HL-60 (cell line): ENCODE results near the gene GPR62.

Experiments used
- DNase-seq, 2 experiments: peaks; one replicate each; pipeline ENCODE4 v3.0.0-alpha.2; 2010 to 2020; ENCODE audit warnings: low read depth in 1 of 2, low spot score in 1 of 2
- H3K27ac ChIP-seq: fragments of 250-450 bp; sonication (Bioruptor Pico); replicated peaks from 2 replicates; pipeline ENCODE4 v1.5.1; 2020; ENCODE audit warnings: mild to moderate bottlenecking, moderate library complexity
- H3K27me3 ChIP-seq: fragments of 250-450 bp; sonication (Bioruptor Pico); 2 replicates; pipeline ENCODE4 v1.5.1; 2021; ENCODE audit warnings: mild to moderate bottlenecking, moderate library complexity; ENCODE audit not compliant: insufficient read depth, poor library complexity, severe bottlenecking
- H3K4me3 ChIP-seq: replicated peaks from 2 replicates; pipeline ENCODE4 v1.5.1; 2011; ENCODE audit warnings: mild to moderate bottlenecking, control low read depth, low read length; ENCODE audit not compliant: insufficient read depth
- CTCF ChIP-seq: IDR thresholded peaks from one replicate; pipeline ENCODE4 v1.5.1; 2011; ENCODE audit warnings: low read length, control low read depth, inconsistent platforms; ENCODE audit not compliant: insufficient read depth
- GABPA ChIP-seq: IDR thresholded peaks from 2 replicates; pipeline ENCODE4 v1.6.1; 2012; ENCODE audit warnings: low read depth
- POLR2AphosphoS5 ChIP-seq: IDR thresholded peaks from 2 replicates; pipeline ENCODE4 v1.6.1; 2012; ENCODE audit warnings: low read depth
- SPI1 ChIP-seq: IDR thresholded peaks from 2 replicates; pipeline ENCODE4 v1.6.1; 2012; ENCODE audit warnings: low read depth, mild to moderate bottlenecking, borderline replicate concordance
- TF ChIP-seq, protein P1 (sequence below): IDR thresholded peaks from 2 replicates; pipeline ENCODE4 v1.6.1; 2012; ENCODE audit warnings: low read depth; ENCODE audit not compliant: insufficient replicate concordance

GPR62 gene

GRCh38 chr3:51975852-51976549, 20.8 kb downstream of the GPR62 start:
- Histone ChIP-seq H3K27me3 (no peaks in the 10 kb centered on the region), H3K27ac (no peak overlapping the region), H3K4me3 (no peak overlapping the region)
- TF ChIP-seq GABPA (no peak), SPI1 (peak; percentile 37; the same call in 1 of the 2 replicates)
- peak in 1 of 2 experiments; percentile 46 for DNase-seq

- no peaks in the 10 kb centered on the region for H3K27me3 ChIP-seq
- H3K4me3 ChIP-seq: no peak overlapping the region
- no peak for DNase-seq
- TF ChIP-seq CTCF: no peak
- TF ChIP-seq POLR2AphosphoS5: no peak
- TF ChIP-seq GABPA: no peak
- TF ChIP-seq SPI1: no peak
- TF ChIP-seq, protein P1, sequence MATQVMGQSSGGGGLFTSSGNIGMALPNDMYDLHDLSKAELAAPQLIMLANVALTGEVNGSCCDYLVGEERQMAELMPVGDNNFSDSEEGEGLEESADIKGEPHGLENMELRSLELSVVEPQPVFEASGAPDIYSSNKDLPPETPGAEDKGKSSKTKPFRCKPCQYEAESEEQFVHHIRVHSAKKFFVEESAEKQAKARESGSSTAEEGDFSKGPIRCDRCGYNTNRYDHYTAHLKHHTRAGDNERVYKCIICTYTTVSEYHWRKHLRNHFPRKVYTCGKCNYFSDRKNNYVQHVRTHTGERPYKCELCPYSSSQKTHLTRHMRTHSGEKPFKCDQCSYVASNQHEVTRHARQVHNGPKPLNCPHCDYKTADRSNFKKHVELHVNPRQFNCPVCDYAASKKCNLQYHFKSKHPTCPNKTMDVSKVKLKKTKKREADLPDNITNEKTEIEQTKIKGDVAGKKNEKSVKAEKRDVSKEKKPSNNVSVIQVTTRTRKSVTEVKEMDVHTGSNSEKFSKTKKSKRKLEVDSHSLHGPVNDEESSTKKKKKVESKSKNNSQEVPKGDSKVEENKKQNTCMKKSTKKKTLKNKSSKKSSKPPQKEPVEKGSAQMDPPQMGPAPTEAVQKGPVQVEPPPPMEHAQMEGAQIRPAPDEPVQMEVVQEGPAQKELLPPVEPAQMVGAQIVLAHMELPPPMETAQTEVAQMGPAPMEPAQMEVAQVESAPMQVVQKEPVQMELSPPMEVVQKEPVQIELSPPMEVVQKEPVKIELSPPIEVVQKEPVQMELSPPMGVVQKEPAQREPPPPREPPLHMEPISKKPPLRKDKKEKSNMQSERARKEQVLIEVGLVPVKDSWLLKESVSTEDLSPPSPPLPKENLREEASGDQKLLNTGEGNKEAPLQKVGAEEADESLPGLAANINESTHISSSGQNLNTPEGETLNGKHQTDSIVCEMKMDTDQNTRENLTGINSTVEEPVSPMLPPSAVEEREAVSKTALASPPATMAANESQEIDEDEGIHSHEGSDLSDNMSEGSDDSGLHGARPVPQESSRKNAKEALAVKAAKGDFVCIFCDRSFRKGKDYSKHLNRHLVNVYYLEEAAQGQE: no peak
- H3K27ac ChIP-seq: no peak overlapping the region
Measured at GRCh38 chr3:51977446-51978142, 22.4 kb downstream of the GPR62 start.

- DNase-seq: no peak
- H3K4me3 ChIP-seq: no peak overlapping the region
- TF ChIP-seq GABPA (no peak), POLR2AphosphoS5 (no peak), CTCF (no peak), SPI1 (no peak)
- TF ChIP-seq, protein P1: no peak
- no peak overlapping the region for H3K27ac ChIP-seq
- no peaks in the 10 kb centered on the region for H3K27me3 ChIP-seq
Measured at GRCh38 chr3:51978143-51978502, 22.9 kb downstream of the GPR62 start.

GRCh38 chr3:51980253-51980652, 25.1 kb downstream of the GPR62 start:
- H3K27me3 ChIP-seq: no peaks in the 10 kb centered on the region
- no peak overlapping the region for H3K27ac ChIP-seq

More at GRCh38 chr3:51980253-51980652, 25.1 kb downstream of the GPR62 start:
- TF ChIP-seq SPI1: no peak
- TF ChIP-seq, protein P1: no peak
- TF ChIP-seq POLR2AphosphoS5: no peak
- no peak for TF ChIP-seq CTCF
- H3K4me3 ChIP-seq: no peak overlapping the region
- DNase-seq: no peak
